A549 treated with RU486 at 1 μM for 4 hours (cell line): Measurements from ENCODE around the gene PDCD10. TPM values are rescaled to one million over a fixed set of nuclear protein-coding genes. Genes with fewer than 3 reads are reported as not detected.

Experiments
- total RNA-seq: library from RNA; stranded (reverse); fragments of 200-300 nt; extraction: Qiagen RNA extraction; gene quantifications from 5 replicates; pipeline ENCODE4 v1.2.3, GENCODE V29; 2022; ENCODE audit warnings: low read depth

PDCD10 gene
- total RNA-seq = 45.8 to 64.4 TPM (median 51.7 TPM) in 5 replicates

GRCh38 chr3:167734498-167735232, at the start of gene PDCD10:
PDCD10 (minus strand) TSS chr3:167734892; CDS start chr3:167720157, 14,735 bp downstream.

DNA sequence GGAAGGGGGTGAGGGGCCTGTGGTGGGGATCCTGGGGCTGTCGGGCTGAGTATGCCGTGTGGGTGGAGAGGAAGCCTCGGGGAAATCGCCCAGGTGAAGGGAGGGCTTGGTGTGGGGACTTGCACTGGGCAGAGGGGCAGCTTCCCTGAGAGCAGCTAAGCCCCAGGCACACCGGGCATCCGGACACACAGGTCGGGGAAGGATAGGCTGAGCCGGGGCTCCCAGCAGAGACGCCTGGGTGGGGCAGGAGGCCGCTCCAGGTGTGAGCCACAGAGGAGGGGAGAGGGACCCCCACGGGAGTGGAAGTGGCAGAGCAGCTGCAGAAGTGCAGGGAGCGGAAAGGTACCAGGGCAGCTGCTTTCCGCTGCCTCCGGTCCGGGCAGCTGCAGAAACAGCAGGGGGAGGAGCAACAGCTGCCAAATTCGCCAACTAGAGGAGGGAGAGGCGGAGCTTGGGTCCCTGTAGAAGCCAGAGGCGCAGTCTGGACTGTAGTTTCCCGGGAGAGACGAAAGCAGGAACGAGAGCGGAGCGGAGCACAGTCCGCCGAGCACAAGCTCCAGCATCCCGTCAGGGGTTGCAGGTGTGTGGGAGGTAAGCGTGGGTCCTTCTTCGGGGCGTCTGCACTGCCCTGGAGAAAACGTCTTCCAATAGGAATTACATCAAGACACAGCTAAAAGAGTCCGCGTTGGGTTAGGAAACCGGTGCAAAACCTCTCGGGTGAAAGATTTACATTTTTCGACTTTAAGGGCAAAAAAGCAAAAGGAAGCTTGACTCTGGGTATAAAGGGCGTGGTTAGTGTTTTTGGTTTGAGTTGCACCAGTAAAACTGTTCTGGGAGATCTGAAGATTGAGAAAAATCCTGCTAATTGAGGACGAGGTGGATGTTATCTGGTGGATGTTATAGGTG, 794 bp upstream of the PDCD10 start, which contains the start of gene SERPINI1:
TSS of gene SERPINI1 (plus strand) at position 489 of the 906 bp plus-strand sequence. CDS start 53,408 bp downstream, outside the sequence.

DNA sequence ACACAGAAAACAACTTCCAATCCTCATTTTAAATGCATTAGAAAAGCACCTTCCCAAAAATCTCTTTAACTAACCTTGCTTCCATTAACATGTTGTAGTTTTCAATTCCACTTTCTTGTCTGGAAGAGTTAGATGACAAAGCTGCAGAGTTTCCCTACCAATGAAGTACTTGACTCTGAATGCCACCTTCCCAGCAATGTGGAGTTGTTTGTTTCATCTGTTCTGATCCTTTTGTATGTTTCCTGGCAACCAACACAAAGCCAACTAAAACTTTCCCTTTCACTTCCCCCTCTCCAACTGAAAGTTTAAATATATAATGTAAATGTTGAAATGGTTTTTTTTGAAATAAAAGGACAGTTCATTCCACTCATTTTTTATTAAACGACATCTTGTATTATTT, 80.9 kb downstream of the PDCD10 start, which contains the start of gene WDR49:
TSS of gene WDR49 (minus strand) at position 183 of the 400 bp plus-strand sequence. CDS start 517 bp downstream, outside the sequence.

Other genes with a start within 250 kb of the PDCD10 start
- not detected in 5 replicates for gene WDR49, start 81.0 kb downstream of the PDCD10 start, total RNA-seq
- gene SERPINI1, start 829 bp upstream of the PDCD10 start, total RNA-seq = 1.8 to 4.0 TPM (median 2.6 TPM) in 5 replicates